NCI-H128 (cell line): ENCODE data around the gene TMIGD2.
"Not testable (repeated sequence)": the region's sequence is repeated elsewhere in the genome, so short reads cannot be mapped to it uniquely, and the experiment has no call there.

Experiments used
- DNase-seq: peaks from one replicate; lab custom pipeline; 2025; ENCODE audit not compliant: unreplicated experiment; lab: John Stamatoyannopoulos, UW

The TMIGD2 gene

DNA sequence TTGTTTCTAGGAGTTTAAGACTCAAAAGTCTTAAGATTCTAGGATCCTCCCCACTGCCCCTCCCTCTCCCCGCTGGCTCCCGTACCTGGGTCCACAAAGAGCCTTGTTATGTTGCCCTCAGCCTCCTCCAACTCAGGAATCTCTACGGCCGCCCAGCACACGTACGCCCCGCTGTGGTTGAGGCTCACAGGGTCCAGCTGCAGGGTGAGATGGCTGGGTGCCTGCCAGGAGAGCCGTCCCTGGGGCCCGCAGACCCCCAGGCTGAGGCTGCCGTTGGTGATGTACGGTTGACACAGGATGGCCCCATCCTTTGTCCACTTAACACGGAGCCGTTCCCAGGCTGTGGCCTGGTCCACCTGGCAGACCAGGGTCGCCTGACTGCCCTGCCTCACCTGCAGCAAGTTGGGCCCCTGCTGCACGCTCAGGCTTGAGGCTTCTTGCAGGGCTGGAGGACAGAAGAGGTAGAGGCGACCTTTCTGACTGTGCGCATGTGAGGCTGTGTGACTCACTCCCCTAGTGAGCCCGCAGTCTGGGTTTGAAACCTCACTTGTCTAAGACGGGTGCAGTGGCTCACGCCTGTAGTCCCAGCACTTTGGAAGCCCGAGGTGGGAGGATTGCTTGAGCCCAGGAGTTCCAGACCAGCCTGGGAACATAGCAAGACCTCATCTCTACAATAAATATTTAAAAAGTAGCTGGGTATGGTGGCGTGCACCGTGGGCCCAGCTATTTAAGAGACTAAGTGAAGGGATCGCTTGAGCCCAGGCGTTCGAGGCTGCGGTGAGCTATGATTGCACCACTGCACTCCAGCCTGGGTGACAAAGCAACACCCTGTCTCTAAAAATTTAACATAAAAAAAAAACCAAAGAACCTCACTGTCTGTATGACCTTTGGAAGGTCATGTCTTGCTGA is 4.0 kb downstream of the TMIGD2 start:
- DNase-seq: no peak

- DNase-seq: peak; percentile 31
These were observed 6.0 kb downstream of the TMIGD2 start for GRCh38 chr19:4295972-4296771.

DNA sequence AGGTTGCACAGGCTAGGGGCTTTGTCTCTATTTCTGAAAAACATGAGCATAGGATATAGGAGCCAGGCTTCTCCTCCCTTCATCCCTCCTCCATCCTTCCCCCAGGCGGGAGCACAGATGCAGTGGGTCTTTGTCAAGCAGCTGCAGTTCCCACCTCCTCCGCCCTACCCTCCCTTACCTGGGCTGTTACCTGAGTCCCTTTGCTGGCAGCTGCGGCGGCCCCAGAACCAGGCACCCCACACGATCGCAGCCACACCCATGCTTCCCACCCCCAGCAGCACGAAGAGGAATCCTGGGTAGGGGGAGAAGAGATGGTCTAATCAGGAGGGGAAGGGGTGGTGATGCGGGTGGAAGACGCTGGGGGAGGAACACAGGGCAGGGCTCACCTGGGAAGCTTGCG is 7.8 kb downstream of the TMIGD2 start:
- no peak for DNase-seq

- no peak for DNase-seq
These were observed 9.7 kb downstream of the TMIGD2 start for GRCh38 chr19:4292515-4292914.

DNA sequence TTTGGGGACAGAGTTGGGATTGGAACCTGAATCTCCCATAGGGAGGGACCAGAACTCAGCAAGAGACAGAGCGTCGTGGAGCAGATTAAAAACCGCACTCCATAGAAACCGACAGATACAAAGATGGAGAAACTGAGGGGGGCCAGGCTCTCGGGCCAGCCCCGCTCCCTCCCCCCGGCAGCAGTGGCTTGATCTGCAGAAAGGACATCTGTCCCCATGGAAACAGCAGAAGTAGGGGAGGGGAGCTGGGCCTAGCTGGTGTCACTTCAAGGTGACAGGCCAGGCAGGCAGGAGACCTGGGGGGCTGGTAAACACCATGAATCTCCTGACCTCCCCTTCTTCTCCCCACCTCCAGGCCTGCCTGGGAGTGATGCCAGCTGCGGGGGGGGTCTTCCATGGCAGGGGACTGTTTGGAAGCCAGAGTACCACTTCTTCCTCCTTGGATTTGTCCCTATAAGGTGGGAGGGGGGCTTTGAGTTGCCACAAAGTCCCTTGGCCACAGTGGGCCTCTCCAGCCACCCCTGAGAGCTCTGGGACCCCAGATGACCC is 10.9 kb downstream of the TMIGD2 start:
- no peak for DNase-seq

GRCh38 chr19:4288091-4288777 is 14.0 kb downstream of the TMIGD2 start:
- no peak for DNase-seq

GRCh38 chr19:4286141-4286540 is 16.0 kb downstream of the TMIGD2 start:
- DNase-seq: not testable (repeated sequence)

DNA sequence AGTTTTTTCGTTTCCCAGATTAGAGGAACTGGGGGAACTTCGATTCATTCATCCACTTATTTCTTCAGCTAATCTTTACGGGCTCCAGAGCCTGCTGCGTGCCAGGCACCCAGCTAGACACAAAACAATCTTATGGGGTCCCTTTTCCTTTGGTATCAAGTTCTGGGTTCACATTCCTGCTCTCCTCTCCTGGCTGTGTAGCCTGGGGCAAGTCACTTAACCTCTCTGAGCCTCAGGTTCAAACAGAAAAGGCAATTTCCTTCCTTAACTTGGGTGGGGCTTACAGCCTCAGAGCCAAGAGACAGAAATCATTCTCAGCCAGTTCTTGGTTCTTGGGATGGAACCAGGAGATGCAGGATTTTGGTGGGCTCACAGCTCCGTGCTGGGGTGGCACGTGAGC is 17.2 kb downstream of the TMIGD2 start:
- DNase-seq: no peak

- no peak for DNase-seq
These were observed 17.8 kb downstream of the TMIGD2 start for GRCh38 chr19:4284176-4284958.

- no peak for DNase-seq
These were observed 22.4 kb downstream of the TMIGD2 start for GRCh38 chr19:4279530-4280422.

- DNase-seq: no peak
These were observed 23.0 kb downstream of the TMIGD2 start for GRCh38 chr19:4279267-4279529.

DNA sequence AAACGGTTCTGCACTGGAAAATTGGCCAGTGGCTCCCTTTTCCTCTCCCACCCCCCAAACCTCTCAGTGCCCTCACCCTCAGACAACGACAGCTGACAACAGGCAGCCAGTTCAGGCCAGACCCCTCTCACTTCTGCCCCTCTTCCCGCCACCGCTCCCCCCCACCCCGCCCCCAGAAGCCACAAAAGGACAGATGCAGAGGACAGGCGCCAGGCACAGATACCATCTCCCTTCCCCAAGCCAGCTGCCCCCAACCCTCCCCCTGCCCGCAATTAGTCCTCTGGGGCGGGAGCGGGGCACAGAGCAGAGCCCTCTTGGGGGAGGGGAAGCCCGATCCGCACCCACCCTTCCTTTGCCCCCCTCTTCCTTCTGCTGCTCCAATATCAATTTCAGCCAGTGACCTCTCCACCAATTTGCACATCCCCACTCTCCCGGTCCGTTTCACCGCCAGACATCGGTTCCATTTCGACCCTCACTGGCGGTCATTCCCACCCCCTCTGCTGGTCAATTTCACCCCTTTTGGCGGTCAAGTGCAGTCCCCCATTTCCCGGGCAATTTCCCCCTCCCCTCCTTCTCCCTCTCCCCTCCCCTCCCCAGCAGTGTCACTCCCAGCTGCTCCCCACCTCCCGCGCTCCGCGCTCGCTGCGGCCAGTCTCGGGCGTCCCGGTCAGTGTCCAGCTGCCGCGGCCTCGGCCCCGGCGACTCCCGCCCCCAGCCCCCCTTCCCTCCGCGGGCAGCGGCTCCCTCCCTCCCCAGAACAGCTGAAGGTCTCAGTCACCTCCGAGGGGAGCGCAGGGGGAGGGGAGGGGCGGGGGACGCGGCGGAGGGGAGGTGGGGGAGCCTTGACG is 23.5 kb downstream of the TMIGD2 start, which contains the start of gene SHD:
Gene SHD, plus strand, starts transcription at position 848 of the 848 bp plus-strand sequence. CDS start 798 bp downstream, outside the sequence.
- DNase-seq: no peak

- no peak for DNase-seq
These were observed 24.2 kb downstream of the TMIGD2 start for GRCh38 chr19:4278010-4278409.

- no peak for DNase-seq
These were observed 24.9 kb downstream of the TMIGD2 start for GRCh38 chr19:4277191-4277696.

- DNase-seq: not testable (repeated sequence)
These were observed 27.9 kb downstream of the TMIGD2 start for GRCh38 chr19:4274321-4274686.

DNA sequence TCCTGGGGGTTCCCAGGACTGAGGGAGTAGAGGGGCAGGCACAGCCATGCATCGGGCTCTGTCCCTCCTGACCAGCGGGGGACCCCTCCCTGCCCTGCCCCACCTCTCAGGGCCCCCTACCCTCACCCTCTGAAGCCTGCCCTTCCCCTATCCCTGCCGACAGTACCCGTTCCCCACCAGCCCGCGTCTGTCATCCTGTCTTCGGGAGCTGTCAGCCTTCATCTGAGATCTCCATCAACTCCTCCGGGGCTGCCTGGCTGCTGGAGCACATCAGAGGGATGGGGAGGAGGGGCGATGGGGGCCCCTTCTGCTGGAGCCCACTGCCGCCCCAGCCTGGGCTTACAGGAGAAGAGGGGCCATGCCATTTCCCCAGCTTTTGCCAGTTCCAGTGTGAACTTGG is 29.3 kb downstream of the TMIGD2 start:
- DNase-seq: no peak

GRCh38 chr19:4268816-4269430 is 33.3 kb downstream of the TMIGD2 start:
- no peak for DNase-seq
